Kidney epithelial cell (primary cell): ENCODE measurements around the gene SCLT1. TPM values are rescaled to one million over a fixed set of nuclear protein-coding genes. Genes with fewer than 3 reads are reported as not detected.

Experiments used
- DNase-seq: peaks from one replicate; pipeline ENCODE4 v3.0.0-alpha.2; 2010; ENCODE audit warnings: low read depth
- H3K27me3 ChIP-seq: 2 replicates; pipeline ENCODE4 v1.6.0; 2011; ENCODE audit warnings: low read length; ENCODE audit not compliant: control insufficient read depth, insufficient read depth
- H3K36me3 ChIP-seq: 2 replicates; pipeline ENCODE4 v1.5.1; 2011; ENCODE audit warnings: low read length; ENCODE audit not compliant: control insufficient read depth, insufficient read depth
- H3K4me3 ChIP-seq: 2 replicates; pipeline ENCODE4 v1.5.1; 2011; ENCODE audit warnings: low read depth, mild to moderate bottlenecking, control low read depth, low read length
- total RNA-seq: library from RNA; depleted of rRNA; stranded (reverse); fragments of >200 nt; gene quantifications from 2 replicates; pipeline ENCODE4 v1.2.3, GENCODE V29; 2015
- TF ChIP-seq, protein P1 (sequence below): IDR thresholded peaks from 2 replicates; pipeline ENCODE4 v1.5.1; 2011; ENCODE audit warnings: mild to moderate bottlenecking, moderate library complexity, low read length, control low read depth, inconsistent platforms; ENCODE audit not compliant: insufficient read depth, poor library complexity, severe bottlenecking

SCLT1 gene
- total RNA-seq, 1 donor from 2014 or later: 6.5 TPM

DNA sequence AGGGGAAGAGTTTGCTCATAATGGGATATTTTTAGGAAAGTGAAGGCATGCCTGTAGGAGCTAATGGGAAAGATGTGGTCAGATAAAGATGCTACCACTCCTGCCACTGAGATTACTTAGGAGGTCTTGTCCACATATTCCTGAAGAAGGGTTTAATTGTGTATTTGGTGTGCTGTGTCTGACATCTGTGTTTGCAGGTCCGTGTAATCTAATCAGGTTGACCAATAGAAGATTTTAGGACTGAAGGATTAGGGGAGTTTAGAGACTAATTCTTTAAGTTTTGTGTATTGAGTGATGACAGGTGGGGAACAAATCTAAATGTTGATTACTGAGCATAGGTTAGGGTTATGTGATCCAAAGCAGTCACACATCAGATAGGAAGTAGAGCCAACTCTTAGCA, 226.6 kb downstream of the SCLT1 start:
- Histone ChIP-seq H3K27me3 (no peaks in the 10 kb centered on the region), H3K4me3 (no peak overlapping the region), H3K36me3 (peaks cover 1% of the 10 kb centered on the region)
- DNase-seq: no peak
- TF ChIP-seq, protein P1, sequence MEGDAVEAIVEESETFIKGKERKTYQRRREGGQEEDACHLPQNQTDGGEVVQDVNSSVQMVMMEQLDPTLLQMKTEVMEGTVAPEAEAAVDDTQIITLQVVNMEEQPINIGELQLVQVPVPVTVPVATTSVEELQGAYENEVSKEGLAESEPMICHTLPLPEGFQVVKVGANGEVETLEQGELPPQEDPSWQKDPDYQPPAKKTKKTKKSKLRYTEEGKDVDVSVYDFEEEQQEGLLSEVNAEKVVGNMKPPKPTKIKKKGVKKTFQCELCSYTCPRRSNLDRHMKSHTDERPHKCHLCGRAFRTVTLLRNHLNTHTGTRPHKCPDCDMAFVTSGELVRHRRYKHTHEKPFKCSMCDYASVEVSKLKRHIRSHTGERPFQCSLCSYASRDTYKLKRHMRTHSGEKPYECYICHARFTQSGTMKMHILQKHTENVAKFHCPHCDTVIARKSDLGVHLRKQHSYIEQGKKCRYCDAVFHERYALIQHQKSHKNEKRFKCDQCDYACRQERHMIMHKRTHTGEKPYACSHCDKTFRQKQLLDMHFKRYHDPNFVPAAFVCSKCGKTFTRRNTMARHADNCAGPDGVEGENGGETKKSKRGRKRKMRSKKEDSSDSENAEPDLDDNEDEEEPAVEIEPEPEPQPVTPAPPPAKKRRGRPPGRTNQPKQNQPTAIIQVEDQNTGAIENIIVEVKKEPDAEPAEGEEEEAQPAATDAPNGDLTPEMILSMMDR: no peak

DNA sequence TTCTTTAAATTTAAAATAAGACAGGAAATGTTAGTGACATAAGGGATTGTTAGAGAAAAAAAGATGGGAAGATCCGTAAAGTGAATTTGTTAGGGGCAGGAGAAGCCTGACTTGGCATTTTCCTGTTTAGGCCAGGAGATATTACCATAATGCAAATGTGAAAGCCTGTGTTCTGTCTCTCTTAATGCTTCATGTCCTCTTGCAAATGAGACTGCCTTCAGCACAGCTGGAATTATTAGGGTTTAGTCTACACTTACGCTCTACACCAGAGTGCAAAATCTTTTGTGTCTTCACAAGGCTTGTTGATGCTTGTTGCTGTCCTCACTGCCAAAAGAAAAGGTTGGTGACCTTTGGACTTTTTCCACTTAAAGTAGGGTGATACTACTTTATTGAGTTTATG, 227.1 kb downstream of the SCLT1 start:
- no peak overlapping the region for H3K4me3 ChIP-seq
- TF ChIP-seq, protein P1: no peak
- no peak for DNase-seq
- no peaks in the 10 kb centered on the region for H3K27me3 ChIP-seq
- H3K36me3 ChIP-seq: peaks cover 3% of the 10 kb centered on the region

DNA sequence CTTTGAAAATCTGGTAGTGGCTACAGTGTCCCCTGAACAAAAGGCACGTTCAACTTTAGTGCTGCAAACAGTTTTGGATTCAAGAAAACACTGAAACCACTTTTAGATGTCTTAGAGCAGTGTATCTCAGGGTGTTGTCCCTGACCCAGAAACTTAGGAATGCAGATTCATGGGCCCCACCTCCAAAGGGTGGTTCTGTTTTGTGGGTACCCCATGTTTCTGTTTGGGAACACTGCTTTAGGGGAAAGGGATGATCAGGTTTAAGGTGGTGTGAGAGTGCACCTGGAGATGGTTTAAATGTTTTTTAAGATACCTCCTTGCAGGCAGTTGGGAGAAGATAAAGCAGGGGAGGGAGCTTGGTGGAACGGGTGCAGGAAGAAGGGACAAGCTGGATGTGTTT, 228.2 kb downstream of the SCLT1 start:
- no peak for DNase-seq
- Histone ChIP-seq H3K36me3 (peaks cover 3% of the 10 kb centered on the region), H3K27me3 (no peaks in the 10 kb centered on the region), H3K4me3 (no peak overlapping the region)
- TF ChIP-seq, protein P1: no peak

DNA sequence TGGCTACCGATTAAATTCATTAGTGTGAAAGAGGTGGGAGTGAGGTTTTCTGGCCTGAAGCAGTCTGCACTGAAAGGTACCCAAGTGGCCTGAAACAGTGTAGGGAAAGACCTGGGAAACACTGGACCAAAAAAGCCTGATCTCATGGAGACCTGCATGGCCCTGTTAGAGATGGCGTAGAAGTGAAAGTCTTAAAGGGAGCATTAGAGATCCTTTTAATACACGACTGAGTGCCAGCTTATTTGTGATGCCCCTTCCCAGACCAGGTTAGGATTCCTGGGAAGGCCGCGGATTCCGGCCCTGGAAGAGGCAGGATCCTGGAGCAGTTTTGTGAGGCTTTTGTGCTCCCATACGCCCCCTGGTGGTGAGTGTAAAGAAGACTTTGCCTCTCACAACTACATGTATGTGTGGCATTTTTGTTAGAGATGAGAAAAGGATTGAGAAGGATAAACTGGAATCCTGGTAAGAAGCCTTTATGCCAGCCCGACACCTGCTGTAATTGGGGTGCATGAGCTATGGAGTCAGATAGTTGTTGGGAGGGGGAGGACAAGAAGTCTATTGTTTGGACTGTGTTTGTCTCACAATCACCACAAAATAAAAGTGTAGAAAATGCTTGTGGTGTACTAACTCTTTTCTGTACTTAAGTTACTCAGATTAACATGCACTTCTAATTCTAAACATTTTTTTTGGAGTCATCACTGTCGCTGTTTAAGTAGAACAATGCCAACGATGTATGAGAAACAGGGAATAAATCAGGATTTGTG, 229.8 kb downstream of the SCLT1 start:
- H3K36me3 ChIP-seq: peaks cover 5% of the 10 kb centered on the region
- TF ChIP-seq, protein P1: peak; percentile 85
- no peaks in the 10 kb centered on the region for H3K27me3 ChIP-seq
- no peak overlapping the region for H3K4me3 ChIP-seq
- DNase-seq: peak; percentile 41

DNA sequence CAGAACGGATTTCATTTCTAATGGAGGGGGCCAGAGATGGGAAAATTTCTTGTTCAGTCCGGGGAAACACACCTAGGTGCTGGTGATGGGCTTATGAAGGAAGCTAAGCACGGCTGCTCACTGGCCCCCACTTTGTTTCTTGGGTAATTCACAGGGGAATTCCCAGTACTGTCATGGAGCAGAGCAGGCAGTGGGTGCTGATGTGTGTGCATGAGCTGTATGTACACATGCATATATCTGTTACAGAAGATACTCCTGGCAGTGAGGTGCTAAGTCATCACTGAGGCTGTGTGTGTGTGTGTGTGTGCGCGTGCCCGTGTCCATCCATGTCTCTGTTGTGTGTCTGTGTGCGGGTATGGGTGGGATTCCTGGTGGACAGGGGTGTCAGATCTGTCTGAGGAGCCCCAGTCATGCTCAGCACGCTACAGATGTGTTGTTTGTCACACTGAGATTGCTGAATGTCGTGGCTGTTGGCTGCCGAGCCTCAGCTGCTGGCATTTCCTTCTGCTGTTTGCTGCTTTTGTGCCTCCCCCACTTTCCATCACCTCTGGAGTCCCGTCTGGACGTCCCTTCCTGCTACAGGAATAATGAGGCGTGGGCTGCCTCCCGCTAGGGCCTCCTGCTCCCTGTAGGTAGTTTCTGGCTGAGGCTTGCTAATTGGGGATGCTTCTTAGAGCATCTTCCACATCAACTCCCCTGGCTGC, 230.6 kb downstream of the SCLT1 start:
- H3K36me3 ChIP-seq: peaks cover 5% of the 10 kb centered on the region
- H3K4me3 ChIP-seq: no peak overlapping the region
- DNase-seq: no peak
- no peaks in the 10 kb centered on the region for H3K27me3 ChIP-seq
- TF ChIP-seq, protein P1: no peak
